NK-92 (cell line): ENCODE data around the gene CREM.

Experiments used
- DNase-seq: peaks from one replicate; lab custom pipeline; 2025; ENCODE audit not compliant: unreplicated experiment; lab: John Stamatoyannopoulos, UW

CREM gene

DNA sequence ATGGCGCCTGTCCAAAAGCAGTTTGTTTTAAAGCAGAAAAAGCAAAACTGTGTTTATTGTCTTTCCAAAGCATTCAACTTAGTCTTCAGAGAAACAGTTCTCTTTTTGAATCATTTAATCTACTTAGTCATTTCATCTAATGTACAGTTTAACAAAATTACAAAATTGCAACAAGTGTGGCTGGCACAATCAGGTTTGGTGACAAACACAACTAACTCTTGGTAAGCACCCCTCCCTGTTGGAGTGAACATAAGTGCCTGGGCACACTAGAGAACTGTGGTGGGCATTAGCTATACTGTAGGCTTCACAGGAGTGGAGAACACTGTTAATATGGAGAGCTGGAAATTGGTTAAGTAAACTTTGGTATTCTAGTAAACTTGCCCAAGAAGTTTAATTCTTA, 6.9 kb downstream of the CREM start:
- no peak for DNase-seq

DNA sequence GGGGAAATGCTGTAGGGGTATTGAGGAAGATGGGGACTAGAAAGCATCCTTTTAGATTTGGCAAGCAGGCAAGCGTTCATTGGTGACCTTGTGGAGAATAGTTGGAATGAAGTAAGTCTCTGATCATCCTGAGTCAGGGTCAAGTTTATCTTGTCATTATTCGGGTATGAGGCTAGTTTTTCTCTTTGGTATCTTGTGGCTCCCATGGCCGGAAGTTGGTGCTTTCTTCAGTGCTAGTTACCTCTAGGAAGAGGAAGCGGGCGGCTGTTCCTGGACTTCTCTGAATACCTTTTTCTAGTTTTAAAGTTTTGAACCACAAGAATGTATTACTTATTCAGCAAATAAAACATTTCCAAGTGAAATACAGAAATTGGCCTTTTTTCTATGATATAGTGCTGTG, 9.2 kb downstream of the CREM start:
- DNase-seq: no peak

DNA sequence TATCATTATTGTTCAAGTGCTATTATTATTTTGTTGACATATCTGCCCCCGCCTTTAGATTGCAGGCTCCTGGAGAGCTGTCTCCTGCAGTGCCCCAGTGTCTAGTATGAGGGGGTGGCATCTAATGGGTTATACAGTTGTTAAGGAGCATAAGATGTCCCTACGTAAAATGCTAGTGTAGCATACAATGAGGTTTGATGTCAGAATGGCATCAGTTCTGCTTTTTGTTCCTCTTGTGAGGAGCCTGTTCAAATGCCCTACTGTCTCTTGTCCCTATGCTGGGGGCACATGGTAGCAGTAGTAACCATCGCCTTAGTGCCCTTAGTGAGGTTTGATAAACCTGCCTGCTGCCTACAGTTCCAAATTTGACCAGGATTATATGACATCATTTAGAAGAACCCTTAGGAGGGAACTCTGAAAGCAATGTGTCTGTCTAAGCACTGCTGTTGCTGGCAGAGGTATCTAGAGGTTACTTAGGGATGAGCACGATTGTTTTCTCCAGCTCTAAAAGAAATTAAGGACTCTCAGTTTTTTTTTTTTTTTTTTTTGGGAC, 9.7 kb downstream of the CREM start:
- DNase-seq: no peak

DNA sequence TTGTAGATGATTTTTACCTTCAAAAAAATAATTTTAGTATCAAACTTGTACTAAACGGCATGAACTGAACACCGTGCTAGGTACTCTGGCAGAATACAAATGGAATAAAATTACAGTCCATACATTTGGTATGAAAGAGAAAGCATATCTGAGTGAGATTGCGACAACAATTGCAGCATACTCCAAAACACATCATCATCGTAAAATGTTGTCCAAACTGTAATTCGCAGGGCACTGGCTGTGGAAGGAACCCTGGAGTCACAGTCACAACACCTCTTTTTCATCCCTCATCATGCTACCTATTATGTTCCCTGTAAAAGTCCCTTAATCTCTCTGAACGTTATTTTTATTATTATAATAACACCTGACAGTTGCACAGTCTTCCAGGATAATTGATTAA, 13.5 kb downstream of the CREM start:
- DNase-seq: no peak

DNA sequence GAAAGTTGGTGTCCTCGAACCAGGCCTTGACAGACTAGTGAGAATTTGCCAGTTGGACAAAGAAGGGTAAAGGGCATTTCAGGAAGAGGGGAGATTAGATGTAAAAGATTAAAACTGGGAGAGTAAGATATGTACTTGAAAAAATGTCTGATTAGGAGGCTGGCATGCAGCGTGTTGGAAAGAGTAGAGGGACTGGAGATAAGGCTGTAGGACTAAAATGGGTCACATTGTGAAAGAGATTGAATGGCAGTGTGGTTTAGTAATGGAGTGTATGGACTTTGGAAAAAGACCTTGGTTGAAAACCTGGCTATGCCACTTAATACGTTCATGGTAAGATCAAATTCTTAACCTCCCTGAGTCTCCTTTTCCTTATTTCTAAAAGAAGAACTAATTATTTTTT, 14.1 kb downstream of the CREM start:
- no peak for DNase-seq

DNA sequence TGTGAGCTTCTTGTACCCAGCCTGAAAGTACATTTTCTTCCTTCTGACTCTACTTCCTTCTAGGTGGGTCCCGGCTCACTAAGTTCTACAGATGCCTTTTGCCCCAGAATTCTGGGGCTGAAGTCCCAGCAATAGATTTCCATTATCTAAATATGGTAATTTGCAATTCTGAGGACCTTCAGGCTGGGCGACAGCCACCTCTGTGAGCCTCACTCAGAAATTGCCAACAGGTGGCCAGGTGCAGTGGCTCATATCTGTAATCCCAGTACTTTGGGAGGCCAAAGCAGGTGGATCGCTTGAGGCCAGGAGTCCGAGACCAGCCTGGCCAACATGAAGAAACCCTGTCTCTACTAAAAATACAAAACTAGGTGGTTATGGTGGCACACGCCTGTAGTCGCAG, 23.7 kb downstream of the CREM start:
- no peak for DNase-seq

DNA sequence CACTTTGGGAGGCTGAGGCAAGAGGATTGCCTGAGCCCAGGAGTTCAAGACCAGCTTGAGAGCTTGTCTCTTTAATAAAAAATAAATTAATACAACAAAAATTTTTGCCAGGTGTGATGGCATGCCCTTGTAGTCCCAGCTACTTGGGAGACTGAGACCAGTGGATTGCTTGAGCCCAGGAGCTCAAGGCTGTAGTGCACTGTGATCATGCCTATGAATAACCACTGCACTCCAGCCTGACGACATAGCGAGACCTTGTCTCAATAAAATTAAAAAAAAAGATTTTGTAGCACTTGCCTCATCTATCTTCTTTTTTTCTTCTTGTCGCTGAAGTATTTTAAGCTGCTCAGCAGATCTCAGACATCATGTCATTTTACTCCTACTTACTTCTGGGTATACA, 26.3 kb downstream of the CREM start:
- no peak for DNase-seq

DNA sequence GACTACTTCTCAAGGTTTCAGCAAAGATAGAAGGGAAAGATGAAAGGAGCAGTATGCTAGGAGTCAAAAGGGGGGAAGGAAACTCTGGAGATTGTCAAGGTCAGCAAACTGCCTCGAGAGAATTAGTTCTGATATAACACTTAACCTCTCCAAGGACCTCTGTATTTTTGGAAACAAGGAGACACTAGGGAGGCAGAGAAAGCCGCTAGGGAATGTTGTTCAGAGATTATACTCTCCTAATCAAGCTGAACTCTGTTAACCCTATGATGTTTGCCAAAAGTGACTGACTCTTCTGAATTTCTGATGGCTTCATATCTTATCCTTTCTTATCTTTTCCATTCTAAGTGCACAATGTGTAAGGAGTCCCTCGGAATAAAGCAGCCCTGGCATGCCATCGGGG, 27.1 kb downstream of the CREM start:
- no peak for DNase-seq

DNA sequence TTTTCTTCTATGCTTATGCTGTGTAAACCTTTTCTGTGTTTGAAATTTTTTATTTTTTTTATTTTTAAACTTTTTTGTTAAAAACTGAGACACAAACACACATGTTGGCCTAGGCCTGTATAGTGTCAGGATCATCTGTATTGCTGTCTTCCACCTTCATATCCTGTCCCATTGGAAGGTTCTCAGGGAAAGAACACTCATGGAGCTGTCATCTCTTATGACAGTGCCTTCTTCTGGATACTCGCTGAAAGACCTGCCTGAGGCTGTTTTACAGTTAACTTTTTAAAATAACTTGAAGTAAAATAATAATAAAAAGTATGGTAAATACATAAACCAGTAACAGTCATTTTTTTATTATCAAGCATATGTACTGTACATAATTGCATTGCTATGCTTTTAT, 34.1 kb downstream of the CREM start:
- no peak for DNase-seq

DNA sequence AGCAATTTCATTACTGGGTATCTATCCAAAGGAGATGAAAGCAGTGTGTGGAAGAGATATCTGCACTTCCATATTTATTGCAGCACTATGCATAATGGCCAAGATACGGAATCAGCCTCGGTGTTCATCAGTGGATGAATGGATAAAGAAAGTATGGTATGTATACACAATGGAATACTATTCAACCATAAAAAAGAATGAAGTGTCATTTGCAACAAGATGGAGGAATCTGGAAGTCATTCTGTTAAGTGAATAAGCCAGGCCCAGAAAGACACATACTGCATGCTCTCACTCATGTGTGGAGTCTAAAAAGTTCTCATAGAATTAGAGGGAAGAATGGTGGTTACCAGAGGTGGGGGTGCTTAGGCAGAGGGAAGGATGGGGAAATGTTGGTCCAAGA, 35.3 kb downstream of the CREM start:
- DNase-seq: no peak

DNA sequence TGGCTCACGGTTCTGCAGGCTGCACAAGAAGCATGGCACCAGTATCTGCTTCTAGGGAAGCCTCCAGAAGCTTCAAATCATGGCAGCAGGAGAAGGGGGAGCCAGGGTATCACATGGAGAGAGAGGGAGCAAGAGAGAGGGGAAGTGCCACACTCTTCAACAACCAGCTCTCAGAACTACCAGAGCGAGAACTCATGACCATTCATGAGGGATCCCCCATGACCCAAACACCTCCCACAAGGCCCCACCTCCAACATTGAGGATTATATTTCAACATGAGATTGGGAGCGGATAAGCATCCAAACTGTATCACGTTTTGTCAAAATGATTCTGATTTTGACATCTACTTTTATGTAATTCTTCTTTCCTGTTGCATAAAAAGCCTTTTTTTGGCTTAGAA, 38.5 kb downstream of the CREM start:
- DNase-seq: no peak

DNA sequence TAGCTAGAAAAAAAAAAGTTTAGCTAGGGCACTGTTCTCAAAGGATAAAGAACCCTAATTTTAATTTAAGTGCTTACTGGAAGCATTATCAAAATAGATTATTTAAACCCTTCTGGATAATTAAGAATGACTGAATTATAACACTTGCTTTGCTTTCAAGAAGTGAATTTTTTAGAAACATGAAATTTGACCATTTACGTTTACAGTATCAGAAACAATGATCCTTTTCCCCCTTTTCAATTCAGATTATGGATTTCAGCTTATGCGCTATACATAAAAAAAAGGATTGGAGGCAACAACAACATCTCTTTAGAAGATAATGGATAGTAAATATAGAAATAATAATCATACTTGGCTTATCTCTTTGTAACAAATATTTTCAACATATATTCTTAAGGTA, 39.2 kb downstream of the CREM start:
- no peak for DNase-seq

DNA sequence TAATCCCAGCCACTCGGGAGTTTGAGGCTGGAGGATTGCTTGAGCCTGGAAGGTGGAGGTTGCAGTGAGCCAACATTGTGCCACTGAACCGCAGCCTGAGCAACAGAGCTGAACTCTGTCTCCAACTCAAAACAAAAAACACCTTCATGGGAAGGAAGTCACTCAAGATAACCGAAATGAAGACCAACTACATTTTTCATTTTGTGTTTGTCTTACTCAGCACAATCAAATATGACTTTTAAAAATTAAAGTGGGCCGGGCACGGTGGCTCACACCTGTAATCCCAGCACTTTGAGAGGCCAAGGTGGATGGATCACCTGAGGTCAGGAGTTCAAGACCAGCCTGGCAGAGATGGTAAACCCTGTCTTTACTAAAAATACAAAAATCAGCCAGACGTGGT, 40.0 kb downstream of the CREM start:
- DNase-seq: no peak

DNA sequence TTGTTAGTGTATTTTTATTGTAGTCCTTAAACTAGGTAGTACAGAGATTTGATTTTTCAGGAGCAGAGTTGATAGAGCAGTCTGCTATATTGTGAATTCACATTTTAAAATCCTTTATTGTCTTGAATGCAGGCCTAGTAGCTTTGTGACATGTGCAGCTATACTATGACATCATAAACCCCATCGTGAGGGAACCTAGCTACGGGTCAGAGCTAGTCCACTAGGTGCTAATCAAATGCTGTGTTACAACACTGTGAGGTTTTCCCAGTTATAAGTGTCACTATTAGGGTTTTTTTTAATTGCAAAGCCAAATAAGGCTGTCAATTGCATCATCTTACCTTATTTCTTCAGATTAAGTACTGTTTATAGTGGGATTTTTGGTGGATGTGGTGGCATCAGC, 40.7 kb downstream of the CREM start:
- no peak for DNase-seq

DNA sequence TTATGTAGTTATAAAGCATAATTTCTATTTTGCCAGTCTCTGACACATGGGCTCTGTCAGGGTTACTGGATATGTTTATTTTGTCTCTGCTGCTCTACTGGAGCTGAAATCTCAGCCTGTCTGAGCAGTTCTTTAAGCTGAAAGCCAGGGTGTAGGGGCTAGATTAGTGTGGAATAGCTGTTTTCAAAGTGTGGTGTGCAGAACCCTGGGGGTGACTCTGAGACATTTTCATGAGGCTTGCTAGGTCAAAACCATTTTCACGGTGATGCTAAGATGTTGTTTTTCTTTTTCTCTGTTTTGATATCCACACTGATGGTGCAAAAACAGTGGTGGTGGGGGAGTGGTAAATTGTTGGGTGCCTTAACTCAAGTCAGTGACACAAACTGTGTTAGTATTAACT, 45.5 kb downstream of the CREM start:
- DNase-seq: no peak

DNA sequence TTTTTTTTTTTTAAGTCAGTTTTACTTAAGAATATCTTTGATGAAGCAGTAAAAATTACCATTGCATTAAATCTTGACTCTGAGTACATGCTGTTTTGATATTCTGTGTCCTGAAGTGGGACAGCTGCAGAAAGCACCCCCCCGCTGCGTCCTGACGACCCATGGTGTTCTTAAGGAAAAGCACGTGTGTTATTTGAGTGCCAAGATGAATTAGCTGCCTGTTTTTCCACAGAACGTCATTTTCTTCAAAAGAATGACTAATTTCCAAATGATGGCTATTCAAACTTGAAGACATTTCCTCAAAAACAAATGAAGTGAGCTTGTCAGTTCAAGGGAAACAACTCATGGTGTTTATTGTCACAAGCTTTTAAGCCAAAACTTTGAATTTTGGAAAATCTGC, 45.9 kb downstream of the CREM start:
- DNase-seq: no peak

DNA sequence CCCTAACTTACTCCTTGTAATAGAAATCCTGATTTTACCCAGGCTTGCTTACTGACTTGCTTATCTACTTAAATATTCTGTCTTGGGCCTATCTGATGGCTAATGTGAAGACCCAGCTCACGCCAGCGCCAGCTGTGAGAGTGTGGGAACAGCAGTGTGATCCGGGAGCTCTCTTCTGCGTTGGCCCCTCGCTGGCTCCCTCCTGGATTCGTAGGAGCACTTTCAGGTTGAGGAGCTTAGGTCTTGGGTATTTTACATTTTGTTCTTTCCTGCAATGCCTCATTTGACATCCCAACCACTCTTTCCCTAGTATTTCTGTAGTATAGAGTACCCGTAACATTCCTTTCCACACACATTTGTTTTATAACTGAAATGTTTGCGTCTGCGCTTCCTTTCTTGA, 51.7 kb downstream of the CREM start:
- no peak for DNase-seq

DNA sequence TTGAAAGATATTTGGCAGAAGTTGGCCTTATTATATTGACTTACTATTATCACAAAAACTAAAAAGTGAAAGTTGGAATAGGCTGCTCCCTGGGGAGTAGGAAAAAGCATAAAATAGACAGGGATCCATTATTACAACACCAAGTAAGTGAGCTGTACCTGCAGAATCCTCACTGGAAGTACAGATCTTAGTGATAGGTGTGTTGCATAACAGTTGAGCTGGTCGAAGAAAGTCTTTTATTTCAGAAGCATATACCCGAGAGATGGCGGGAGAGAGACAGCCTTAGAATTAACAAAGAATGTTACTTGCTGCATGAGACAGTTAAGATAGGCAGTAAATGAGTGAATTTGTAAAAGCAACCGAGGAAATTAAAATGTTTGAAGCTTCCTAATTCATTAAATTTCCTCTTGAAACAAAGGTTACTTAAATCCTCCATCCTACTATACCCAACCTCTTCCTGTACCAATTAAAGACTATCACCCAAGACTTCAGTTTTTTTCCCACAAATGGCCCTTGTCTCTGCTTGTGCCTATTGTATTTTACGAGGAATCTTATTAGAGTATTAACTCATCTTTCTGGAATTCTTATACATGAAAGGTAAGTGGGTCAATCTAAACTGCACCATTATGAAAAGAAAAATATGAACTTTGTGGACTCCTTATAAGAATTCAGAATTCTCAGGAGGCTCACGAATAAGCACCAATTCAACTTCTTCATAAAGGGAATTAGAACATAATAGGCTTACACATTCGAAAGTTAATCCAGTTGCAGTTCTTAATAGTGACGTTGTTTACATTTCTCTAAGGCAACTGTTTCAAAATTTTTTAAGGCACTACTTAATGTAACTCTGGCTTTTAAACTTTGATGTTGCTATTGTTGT, 56.2 kb downstream of the CREM start:
- DNase-seq: no peak

DNA sequence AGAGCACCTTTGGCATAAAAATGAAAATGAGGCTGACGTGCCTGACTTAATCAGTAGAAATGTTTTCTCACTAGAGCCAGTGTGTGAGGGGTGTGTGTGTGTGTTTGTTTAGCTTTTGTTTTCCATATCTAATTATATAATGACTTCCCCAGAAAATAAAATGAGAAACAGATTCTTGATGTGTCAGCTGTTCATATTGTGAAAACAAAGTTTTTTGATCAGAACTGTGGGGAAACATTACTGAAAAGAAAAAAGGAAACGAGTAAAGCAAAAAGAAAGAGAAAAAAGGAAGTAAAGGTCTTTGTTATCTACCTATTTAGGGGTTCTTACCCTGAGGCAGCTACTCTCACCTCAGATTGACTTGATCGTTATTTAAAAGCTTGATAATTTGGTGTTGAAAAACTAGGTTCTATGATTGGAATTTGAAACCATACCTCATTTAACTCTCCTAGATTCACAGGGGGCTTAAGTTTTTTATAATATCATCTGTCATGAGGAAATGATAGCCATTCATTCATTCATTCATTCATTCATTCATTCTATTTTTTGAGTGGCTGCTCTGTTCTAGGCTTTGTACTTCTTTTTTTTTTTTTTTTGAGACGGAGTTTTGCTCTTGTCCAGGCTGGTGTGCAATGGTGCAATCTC, 58.0 kb downstream of the CREM start:
- DNase-seq: no peak

DNA sequence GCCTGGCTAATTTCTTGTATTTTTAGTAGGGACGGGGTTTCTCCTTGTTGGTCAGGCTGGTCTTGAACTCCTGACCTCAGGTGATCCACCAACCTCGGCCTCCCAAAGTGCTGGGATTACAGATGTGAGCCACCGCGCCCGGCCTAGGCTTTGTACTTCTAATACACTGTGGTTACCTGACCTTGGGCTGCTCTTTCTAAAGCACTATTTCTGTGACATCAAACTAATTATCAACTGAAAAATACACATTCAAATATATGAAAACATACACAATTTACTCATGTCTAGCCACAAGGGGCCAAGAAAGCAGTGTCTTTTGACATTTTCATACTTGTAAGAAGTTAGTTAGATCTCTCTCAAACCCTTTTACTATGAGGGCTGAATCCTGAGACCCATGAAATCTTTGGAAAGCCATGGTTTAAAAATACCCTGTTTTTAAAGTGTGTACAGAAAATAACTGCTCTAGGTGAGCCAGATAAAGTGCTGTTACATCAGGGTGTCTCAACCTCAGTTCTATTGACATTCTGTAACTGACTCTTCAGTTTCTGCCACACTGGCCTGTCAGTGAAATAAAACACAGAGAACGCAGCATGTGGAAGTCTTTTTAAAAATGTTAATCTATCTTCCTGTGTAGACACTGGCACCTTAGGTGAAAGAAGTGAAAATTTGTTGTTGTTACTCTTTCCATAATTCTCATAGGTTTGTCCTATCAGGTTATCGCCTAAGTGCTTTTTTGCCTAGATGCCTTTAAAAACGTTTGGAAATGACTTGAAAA, 58.8 kb downstream of the CREM start:
- DNase-seq: no peak

DNA sequence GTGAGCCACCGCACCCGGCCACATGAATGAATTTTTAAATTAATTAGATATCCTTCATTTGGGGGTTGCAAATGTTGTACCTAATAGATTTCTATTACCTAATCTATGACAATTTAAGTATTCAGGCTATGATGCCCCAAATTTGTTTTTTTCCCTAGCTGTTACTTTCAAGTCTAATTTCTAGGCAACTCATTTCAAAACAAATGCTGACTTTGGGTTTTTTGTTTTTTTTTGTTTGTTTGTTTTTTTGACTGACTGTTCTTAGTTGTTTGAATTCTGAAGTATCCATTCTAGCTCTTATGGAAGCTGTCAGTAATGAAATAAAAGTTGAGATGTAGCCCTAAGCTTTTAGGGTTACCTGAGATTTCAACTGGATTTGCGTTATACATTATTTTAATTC, 62.3 kb downstream of the CREM start:
- no peak for DNase-seq

DNA sequence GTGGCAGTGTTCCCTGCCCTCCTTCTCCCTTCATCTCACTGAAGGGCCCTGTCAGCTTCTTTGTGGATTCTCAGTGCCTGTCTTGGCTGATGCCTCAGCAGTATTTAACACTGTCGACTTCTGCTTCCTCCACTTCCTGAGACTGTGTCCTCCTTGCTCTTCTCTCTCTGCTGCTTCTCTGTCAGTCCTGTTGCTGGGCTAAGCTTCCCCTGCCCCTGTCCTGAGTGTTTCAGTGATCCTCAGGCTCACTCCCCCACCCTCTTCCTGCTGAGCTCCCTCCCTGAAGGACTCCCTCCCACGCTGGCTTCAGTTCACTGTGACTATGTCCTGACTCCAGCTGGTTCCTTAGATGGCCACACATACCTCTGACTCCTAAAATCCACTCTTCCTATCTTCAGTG, 64.9 kb downstream of the CREM start:
- DNase-seq: no peak
